Nephron (organoid): ENCODE measurements around the gene CAMK2D.
"Not testable (repeated sequence)": the region's sequence is repeated elsewhere in the genome, so short reads cannot be mapped to it uniquely, and the experiment has no call there.

Experiments
- H3K27ac Mint-ChIP-seq, 3 experiments: 2 replicates each; pipeline ENCODE4 v1.8.0; 2020; ENCODE audit warnings: mixed read lengths in 3 of 3, mild to moderate bottlenecking in 2 of 3, moderate library complexity in 1 of 3
- H3K27me3 Mint-ChIP-seq: 2 replicates; pipeline ENCODE4 v1.8.0; 2021; ENCODE audit warnings: low read depth, mild to moderate bottlenecking, moderate library complexity, mixed read lengths
- H3K36me3 Mint-ChIP-seq: 2 replicates; pipeline ENCODE4 v1.8.0; 2020; ENCODE audit warnings: low read depth, mixed read lengths
- H3K4me1 Mint-ChIP-seq: 2 replicates; pipeline ENCODE4 v1.8.0; 2020; ENCODE audit warnings: mixed read lengths
- H3K4me3 Mint-ChIP-seq, 3 experiments: 2 replicates each; pipeline ENCODE4 v1.8.0; 2020; ENCODE audit warnings: mild to moderate bottlenecking in 3 of 3, mixed read lengths in 3 of 3, moderate library complexity in 2 of 3
- H3K9me3 Mint-ChIP-seq: 2 replicates; pipeline ENCODE4 v1.8.0; 2020; ENCODE audit warnings: mixed read lengths
- CTCF ChIP-seq, 3 experiments: fragments of 200-600 bp; sonication (generic); IDR thresholded peaks; one replicate each; pipeline ENCODE4 v1.5.0; 2021; ENCODE audit warnings: antibody characterized with exemption in 3 of 3; ENCODE audit not compliant: unreplicated experiment in 3 of 3

Gene CAMK2D

DNA sequence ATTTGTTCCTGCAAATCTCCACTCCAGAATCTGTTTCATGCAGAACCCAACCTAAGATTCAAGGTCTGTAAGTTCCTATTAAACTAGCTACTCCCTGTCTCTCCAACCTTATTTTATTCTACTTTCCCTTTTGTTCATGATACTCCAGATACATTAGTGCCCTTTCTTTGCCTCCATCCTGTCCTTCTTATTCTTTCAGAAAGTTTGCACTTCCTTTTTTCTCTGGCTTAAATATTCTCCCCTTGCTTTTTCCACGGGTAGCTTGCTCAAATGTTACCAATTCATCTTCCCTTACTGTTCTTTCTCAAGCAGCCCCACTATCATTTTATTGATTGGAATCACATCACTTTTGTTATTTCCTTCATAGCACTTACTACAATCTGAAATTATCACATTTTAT lies 72.1 kb downstream of the CAMK2D start:
- Mint-ChIP-seq H3K27me3 (no peaks in the 10 kb centered on the region), H3K4me1 (peaks cover 15% of the 10 kb centered on the region), H3K27ac (no peak overlapping the region), H3K9me3 (no peaks in the 10 kb centered on the region), H3K4me3 (no peak overlapping the region), H3K36me3 (peaks cover 10% of the 10 kb centered on the region)
- no peak for TF ChIP-seq CTCF (IDR thresholded peaks at IDR 0.05; ENCODE audit: unreplicated experiment in 3 of 3)

DNA sequence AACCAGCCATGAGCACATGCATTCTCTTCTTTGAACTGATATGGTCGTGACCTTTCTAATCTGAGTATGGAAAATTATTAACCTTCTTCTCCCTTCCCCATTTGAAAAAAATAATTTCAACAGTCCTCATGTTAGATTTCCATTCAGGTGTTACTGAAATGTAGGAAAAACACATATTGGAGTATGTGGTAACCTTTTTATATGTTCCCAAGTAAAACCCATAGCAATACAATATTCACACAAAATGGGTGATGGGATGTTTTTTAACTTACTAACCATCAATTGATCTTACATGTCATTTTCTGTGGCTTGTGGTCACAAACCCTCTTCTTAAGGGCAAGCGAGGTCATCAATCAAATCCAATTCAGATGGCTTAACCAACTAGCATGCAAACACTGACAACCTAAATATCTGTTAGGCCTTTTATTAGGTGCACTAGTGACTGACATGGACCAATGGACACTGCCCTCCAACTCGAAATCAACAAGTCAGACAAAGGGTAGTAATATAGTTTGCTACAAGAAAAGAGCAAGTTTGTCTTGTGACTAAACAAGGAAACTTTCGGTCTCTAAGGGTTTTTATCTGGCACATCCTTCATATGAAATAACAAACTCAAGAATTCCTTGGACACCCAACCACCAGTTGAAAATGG lies 74.3 kb downstream of the CAMK2D start:
- Mint-ChIP-seq H3K4me3 (no peak overlapping the region), H3K27me3 (no peaks in the 10 kb centered on the region), H3K9me3 (no peaks in the 10 kb centered on the region), H3K36me3 (peaks cover 10% of the 10 kb centered on the region), H3K4me1 (no peaks in the 10 kb centered on the region), H3K27ac (no peak overlapping the region)
- TF ChIP-seq CTCF (IDR thresholded peaks at IDR 0.05; ENCODE audit: unreplicated experiment in 3 of 3): no peak

DNA sequence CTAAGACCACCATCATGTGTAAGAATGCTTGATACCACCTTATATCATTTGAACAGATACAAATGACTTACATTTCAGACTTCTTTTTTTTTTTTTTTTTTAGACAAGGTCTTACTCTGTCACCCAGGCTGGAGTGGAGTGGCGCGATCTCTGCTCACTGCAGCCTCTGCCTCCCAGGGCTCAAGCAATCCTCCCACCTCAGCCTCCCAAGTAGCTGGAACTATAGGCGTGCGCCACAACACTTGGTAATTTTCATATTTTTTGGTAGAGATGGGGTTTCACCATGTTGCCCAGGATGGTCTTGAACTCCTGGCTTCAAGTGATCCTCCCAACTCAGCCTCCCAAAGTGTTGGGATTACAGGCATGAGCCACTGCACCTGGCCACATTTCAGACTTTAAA lies 76.4 kb downstream of the CAMK2D start:
- H3K4me1 Mint-ChIP-seq, H3K27me3 Mint-ChIP-seq, H3K9me3 Mint-ChIP-seq, H3K4me3 Mint-ChIP-seq, H3K27ac Mint-ChIP-seq: not testable (repeated sequence)
- peaks cover 20% of the 10 kb centered on the region for H3K36me3 Mint-ChIP-seq

GRCh38 chr4:113684534-113685091 lies 76.9 kb downstream of the CAMK2D start:
- peaks cover 2% of the 10 kb centered on the region for H3K9me3 Mint-ChIP-seq
- peaks cover 20% of the 10 kb centered on the region for H3K36me3 Mint-ChIP-seq
- H3K27me3 Mint-ChIP-seq: no peaks in the 10 kb centered on the region
- no peak overlapping the region for H3K27ac Mint-ChIP-seq
- no peak for TF ChIP-seq CTCF (IDR thresholded peaks at IDR 0.05; ENCODE audit: unreplicated experiment in 3 of 3)
- H3K4me1 Mint-ChIP-seq: no peaks in the 10 kb centered on the region
- H3K4me3 Mint-ChIP-seq: no peak overlapping the region

DNA sequence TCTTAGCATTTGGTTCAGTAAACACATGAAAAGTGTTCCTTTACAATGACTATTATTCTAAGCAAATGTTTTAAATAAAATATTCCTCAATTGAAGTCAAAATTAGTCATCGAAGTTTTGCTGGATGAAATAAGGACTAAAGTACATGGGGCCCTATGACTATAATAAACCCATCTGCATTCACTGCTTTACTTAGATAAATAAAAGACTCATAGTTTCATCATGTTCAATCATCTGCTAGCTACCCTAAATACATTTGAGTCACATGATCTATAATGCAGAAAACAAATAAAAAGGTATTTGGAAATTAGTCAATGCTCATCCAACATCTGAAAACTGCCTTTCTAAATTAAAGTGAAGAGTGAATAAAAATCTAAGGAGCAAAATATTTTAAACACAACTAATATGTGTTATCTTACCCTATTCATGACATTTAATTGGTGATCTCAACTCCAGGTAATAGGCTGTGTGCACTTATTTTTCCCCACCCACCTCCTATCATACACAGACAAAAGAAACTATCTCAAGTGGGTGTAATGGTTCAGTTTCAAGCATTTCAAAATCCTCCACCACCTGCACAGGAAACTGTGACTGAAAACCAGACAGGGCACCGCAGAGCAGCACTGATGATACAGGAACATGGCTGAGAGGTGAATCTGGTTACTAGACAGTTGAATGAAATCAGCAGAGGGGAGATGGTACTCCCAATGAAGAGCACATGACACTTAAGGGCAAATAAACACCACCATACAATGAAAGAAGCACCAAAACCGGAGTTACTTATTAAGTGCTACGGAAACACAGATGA lies 78.6 kb downstream of the CAMK2D start:
- H3K27ac Mint-ChIP-seq: no peak overlapping the region
- H3K9me3 Mint-ChIP-seq: peaks cover 2% of the 10 kb centered on the region
- H3K27me3 Mint-ChIP-seq: no peaks in the 10 kb centered on the region
- peaks cover 21% of the 10 kb centered on the region for H3K36me3 Mint-ChIP-seq
- TF ChIP-seq CTCF (IDR thresholded peaks at IDR 0.05; ENCODE audit: unreplicated experiment in 3 of 3): no peak
- no peak overlapping the region for H3K4me3 Mint-ChIP-seq
- no peaks in the 10 kb centered on the region for H3K4me1 Mint-ChIP-seq

- Mint-ChIP-seq H3K27me3 (no peaks in the 10 kb centered on the region), H3K27ac (no peak overlapping the region), H3K36me3 (peaks cover 29% of the 10 kb centered on the region), H3K9me3 (peaks cover 2% of the 10 kb centered on the region), H3K4me3 (no peak overlapping the region), H3K4me1 (peaks cover 23% of the 10 kb centered on the region)
- TF ChIP-seq CTCF (IDR thresholded peaks at IDR 0.05; ENCODE audit: unreplicated experiment in 3 of 3): no peak
Measured at GRCh38 chr4:113678641-113679040, 82.9 kb downstream of the CAMK2D start.
